RKO (cell line): ENCODE measurements around the gene KREMEN1.

Experiments used
- DNase-seq: peaks from one replicate; pipeline ENCODE4 v3.0.0-alpha.2; 2016; ENCODE audit warnings: low spot score

Gene KREMEN1

GRCh38 chr22:29133603-29134133 lies 60.8 kb downstream of the KREMEN1 start:
- DNase-seq: no peak

GRCh38 chr22:29134448-29134847 lies 61.6 kb downstream of the KREMEN1 start:
- DNase-seq: no peak

GRCh38 chr22:29136782-29137700 lies 64.2 kb downstream of the KREMEN1 start:
- DNase-seq: no peak

DNA sequence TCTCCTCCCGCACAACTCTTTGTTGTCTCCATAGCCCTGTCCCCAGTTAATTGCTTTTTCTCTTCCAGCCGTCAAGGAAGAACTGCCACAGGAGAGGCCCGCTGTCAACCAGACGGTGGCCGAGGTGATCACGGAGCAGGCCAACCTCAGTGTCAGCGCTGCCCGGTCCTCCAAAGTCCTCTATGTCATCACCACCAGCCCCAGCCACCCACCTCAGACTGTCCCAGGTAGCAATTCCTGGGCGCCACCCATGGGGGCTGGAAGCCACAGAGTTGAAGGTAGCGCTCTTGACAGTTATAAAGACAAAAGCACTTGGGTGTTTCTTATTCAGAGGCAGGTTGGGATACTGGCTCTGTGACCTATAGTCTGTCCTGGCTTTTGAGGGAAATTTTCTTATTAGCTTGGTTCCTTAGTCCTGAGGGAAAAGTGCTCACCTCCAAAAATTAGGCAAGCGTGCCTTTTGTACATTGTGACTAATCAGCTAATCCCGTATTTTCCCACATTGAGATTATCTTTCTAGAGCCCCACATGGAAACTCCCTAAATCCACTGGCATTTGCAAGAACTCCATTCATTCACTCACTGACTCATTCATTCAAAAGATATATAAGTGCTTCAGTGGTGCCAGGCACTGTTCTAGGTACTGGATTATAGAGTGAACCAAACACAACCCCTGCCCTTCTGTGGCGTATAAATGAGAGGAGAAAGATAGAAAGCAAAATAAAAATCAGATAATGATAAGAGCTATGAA lies 65.9 kb downstream of the KREMEN1 start:
- DNase-seq: no peak

- no peak for DNase-seq
These were observed 67.3 kb downstream of the KREMEN1 start for GRCh38 chr22:29139965-29140782.

GRCh38 chr22:29141078-29141688 lies 68.3 kb downstream of the KREMEN1 start:
- no peak for DNase-seq

DNA sequence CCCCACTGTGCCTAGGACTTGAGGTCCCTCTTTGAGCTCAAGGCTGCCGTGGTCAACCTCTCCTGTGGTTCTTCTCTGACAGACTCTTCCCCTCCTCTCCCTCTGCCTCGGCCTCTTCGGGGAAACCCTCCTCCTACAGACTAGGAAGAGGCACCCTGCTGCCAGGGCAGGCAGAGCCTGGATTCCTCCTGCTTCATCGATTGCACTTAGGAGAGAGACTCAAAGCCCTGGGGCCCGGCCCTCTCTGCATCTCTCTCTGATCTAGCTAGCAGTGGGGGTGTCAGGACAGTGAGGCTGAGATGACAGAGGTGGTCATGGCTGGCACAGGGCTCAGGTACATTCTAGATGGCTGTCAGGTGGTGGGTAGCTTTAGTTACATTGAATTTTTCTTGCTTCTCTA lies 69.3 kb downstream of the KREMEN1 start:
- DNase-seq: no peak

GRCh38 chr22:29143941-29144785 lies 71.3 kb downstream of the KREMEN1 start:
- DNase-seq: no peak

DNA sequence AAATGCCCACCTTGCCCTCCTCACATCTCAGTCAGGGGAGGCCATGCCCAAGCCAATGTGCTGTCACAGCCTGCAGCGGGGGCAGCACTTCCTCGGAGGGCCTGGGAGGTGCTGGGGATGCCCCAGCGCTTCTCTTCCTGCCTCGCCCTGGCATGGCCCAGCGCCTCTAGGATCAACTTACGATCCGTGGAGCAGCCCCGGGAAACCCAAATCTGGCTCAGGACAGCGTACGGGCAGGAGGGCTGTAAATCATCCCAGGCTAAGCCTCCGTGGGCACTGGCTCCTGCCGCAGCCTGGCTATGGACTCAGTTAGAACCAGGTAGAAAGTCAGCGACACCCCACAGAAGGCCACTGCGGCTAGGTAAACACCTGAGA lies 71.9 kb downstream of the KREMEN1 start:
- DNase-seq: no peak

DNA sequence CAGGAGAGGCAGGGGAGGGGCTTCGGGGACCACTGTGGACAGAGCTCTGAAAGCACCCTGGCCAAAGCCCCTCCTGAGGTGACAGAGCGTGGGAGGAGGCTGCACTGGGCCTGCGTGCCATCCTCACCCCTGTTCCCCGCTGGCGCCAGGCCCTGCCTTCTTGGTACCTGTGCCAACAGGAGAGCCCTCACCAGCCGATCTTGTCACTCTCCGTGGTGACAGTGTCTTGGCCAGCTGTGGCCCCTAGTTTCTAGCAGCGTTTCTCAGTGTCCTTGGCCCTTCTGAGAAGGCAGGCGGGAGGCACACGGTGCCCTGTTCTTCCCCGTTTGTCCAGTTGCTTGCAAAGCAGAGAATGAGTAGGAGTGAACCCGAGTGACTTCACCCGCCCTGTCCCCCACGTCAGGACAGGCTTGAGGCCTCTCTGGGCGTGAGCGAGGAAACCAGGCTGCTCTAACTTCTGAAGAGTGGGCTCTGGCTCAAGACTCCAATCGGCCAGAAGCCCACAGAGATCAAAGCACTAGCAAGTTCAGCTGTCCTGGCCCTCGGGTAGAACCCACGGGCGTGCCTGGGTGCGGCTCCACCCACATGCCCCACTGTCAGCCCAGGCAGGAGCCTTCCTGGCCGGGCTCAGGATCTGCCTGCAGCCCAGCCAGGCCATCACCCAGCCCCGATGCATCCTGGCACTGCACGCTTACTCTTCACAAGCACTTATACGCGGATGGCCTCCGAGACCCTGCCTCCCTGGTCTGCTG lies 72.7 kb downstream of the KREMEN1 start:
- DNase-seq: no peak

GRCh38 chr22:29146091-29146560 lies 73.3 kb downstream of the KREMEN1 start:
- no peak for DNase-seq

DNA sequence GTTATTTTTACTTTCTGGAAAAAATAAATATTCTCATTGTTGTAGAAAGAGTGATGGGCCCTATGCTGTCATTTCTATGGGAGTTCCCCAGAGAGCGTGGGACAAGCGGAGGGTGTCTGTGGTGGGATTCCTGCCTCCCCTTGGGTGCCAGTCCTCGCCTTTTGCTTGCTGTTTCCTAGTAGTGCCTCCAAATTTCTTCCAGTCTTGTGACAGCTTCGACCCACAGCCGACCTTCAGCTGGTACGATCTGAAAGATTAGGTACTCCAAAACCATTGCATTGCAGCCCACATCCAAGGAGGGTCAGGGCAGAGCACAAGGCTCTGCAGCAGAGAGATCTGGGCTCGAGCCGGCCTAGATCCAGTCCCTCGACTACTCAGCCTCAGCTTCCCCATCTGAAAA lies 73.9 kb downstream of the KREMEN1 start:
- no peak for DNase-seq

DNA sequence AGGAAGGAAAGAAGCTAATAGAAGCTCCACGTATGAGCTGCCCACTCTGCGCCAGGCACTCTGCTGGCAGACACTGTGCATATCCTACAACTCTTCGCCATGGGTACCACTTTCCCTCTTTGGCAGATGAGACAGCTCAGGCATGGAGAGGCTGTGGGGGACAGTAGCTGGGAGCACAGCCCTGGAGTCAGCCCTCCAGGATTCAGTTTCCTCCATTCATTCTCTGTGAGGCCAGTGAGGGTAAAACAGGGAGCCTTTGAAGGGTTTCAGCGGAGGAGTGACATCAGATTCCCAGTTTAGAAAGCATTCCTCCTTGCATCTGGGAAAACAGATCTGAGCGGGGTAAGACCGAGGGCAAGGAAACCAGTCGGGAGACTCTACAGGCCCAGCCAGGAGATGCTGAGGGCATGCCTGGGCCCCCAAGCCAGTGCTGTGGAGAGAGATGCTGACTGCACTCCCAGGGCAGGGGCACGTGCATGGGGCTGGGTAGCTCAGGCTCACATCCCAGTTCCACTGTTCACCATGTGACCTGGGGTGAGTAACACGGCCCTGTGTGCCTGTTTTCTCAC lies 74.6 kb downstream of the KREMEN1 start:
- DNase-seq: no peak

DNA sequence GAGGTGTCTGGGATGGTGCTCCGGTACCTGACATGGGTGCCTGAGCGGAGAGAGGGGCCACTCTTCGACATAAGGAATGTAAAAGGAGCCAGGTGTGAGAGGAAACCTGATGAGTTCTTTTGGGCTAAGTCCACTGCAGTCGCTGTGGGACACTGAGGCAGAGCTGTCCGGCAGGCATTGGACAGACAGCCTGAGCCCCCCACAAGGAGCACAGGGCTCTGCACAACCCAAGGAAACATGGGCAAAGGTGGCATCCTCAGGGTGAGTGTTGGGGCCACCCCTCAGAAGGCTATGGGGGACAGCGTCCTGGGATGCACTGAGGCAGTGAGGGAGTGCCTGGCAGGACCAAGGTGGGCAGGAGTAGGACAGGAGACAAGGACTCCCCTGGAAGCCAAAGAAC lies 75.2 kb downstream of the KREMEN1 start:
- no peak for DNase-seq

- DNase-seq: no peak
These were observed 76.0 kb downstream of the KREMEN1 start for GRCh38 chr22:29148826-29149225.

- DNase-seq: no peak
These were observed 77.2 kb downstream of the KREMEN1 start for GRCh38 chr22:29149841-29150555.

DNA sequence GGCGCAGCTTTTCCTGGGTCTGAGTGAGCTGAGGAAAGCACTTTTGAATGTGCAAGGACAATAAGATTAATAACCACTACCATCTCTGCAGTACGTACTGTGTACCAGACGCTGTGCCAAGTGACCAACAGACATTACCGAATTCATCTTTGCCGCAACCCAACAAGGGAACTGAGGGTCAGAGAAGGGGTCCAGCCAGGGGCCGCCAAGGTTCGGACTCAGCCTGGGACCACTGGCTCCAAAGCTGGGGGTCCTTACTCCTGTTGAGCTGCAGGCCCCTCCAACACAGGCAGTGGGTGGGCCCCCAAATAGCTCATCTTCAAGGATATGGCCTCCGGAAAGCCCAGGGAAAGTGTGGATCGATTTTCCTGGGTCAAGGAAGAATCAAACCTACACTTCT lies 77.9 kb downstream of the KREMEN1 start:
- DNase-seq: no peak

GRCh38 chr22:29151316-29151715 lies 78.5 kb downstream of the KREMEN1 start:
- DNase-seq: no peak
